ENCODE results near the gene TSPAN32.

Gene TSPAN32

GRCh38 chr11:2304506-2305139 lies 2.8 kb downstream of the TSPAN32 start:
- DNase-seq = no peak

- peak; percentile 93 for DNase-seq
These were observed 3.4 kb downstream of the TSPAN32 start for GRCh38 chr11:2305140-2305778.

- DNase-seq = peak in 1 of 2 donors; percentile 25
These were observed 4.1 kb downstream of the TSPAN32 start for GRCh38 chr11:2305788-2306451.

GRCh38 chr11:2306452-2306823 lies 4.6 kb downstream of the TSPAN32 start:
- no peak for DNase-seq

GRCh38 chr11:2306877-2307500 lies 5.2 kb downstream of the TSPAN32 start:
- DNase-seq = no peak

GRCh38 chr11:2307501-2308331 lies 5.9 kb downstream of the TSPAN32 start:
- DNase-seq = no peak

GRCh38 chr11:2308713-2309112 lies 6.9 kb downstream of the TSPAN32 start:
- no peak for DNase-seq

- DNase-seq = no peak
These were observed 7.6 kb downstream of the TSPAN32 start for GRCh38 chr11:2309251-2310072.

- DNase-seq = no peak
These were observed 8.4 kb downstream of the TSPAN32 start for GRCh38 chr11:2310073-2310785.

- no peak for DNase-seq
These were observed 9.1 kb downstream of the TSPAN32 start for GRCh38 chr11:2310786-2311352.

GRCh38 chr11:2311353-2312133 lies 9.7 kb downstream of the TSPAN32 start:
- DNase-seq = no peak

- no peak for DNase-seq
These were observed 10.6 kb downstream of the TSPAN32 start for GRCh38 chr11:2312232-2313042.

- DNase-seq = no peak
These were observed 11.5 kb downstream of the TSPAN32 start for GRCh38 chr11:2313051-2313951.

- DNase-seq = no peak
These were observed 12.3 kb downstream of the TSPAN32 start for GRCh38 chr11:2314136-2314524.

- DNase-seq = no peak
These were observed 12.9 kb downstream of the TSPAN32 start for GRCh38 chr11:2314525-2315394.

- DNase-seq = no peak
These were observed 13.8 kb downstream of the TSPAN32 start for GRCh38 chr11:2315395-2316168.
